ENCODE results near the gene GPR25.

- TF ChIP-seq, protein P1, sequence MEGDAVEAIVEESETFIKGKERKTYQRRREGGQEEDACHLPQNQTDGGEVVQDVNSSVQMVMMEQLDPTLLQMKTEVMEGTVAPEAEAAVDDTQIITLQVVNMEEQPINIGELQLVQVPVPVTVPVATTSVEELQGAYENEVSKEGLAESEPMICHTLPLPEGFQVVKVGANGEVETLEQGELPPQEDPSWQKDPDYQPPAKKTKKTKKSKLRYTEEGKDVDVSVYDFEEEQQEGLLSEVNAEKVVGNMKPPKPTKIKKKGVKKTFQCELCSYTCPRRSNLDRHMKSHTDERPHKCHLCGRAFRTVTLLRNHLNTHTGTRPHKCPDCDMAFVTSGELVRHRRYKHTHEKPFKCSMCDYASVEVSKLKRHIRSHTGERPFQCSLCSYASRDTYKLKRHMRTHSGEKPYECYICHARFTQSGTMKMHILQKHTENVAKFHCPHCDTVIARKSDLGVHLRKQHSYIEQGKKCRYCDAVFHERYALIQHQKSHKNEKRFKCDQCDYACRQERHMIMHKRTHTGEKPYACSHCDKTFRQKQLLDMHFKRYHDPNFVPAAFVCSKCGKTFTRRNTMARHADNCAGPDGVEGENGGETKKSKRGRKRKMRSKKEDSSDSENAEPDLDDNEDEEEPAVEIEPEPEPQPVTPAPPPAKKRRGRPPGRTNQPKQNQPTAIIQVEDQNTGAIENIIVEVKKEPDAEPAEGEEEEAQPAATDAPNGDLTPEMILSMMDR (optimal IDR thresholded peaks at IDR 0.05 in 1 of 3, IDR thresholded peaks at IDR 0.05 in 1 of 3, conservative IDR thresholded peaks at IDR 0.05 in 1 of 3; ENCODE audit: extremely low read depth in 1 of 3, insufficient read depth in 2 of 3, low read length in 3 of 3), result no peak
- no peak for TF ChIP-seq EZH2 (IDR thresholded peaks at IDR 0.05; ENCODE audit: low read length)
Observed at GRCh38 chr1:200906491-200906890, 33.7 kb downstream of the GPR25 start.

Data from keratinocyte (primary cell).